Prostate gland (tissue), 2 donors: ENCODE results near the gene ETV6. TPM values are rescaled to one million over a fixed set of nuclear protein-coding genes. Genes with fewer than 3 reads are reported as not detected.
A peak's percentile ranks its signal among the peaks of the same experiment; 100 is the strongest.

Experiments
- DNase-seq: peaks from one replicate; pipeline ENCODE4 v3.0.0-alpha.2; 2019; ENCODE audit warnings: low spot score
- H3K27ac ChIP-seq, 2 donors: fragments of 200-600 bp; sonication (generic); 2 replicates each; pipeline ENCODE4 v1.5.1; 2017 to 2019
- H3K27me3 ChIP-seq: fragments of 200-600 bp; sonication (generic); replicated peaks from 2 replicates; pipeline ENCODE4 v1.5.1; 2019; ENCODE audit not compliant: insufficient read depth
- H3K36me3 ChIP-seq, 2 donors: fragments of 200-600 bp; sonication (generic); 1 replicate in 1 of 2; 2 replicates in 1 of 2; pipeline versions ENCODE4 v1.5.1 to v1.8.1; 2017 to 2019
- H3K4me1 ChIP-seq: fragments of 200-600 bp; sonication (generic); replicated peaks from 2 replicates; pipeline ENCODE4 v1.5.1; 2019
- H3K4me3 ChIP-seq, 2 donors: fragments of 200-600 bp; sonication (generic); 2 replicates each; pipeline ENCODE4 v1.5.1; 2017 to 2019
- H3K9me3 ChIP-seq: fragments of 200-600 bp; sonication (generic); 2 replicates; pipeline ENCODE4 v1.5.1; 2017
- CTCF ChIP-seq, 4 experiments: fragments of 200-600 bp in 2 of 4; fragments of 450-650 bp in 2 of 4; sonication (generic) in 2 of 4; IDR thresholded peaks; 1 replicate in 3 of 4; 2 replicates in 1 of 4; pipeline ENCODE4 v1.5.1; 2016 to 2019; ENCODE audit warnings: antibody characterized with exemption in 4 of 4, mild to moderate bottlenecking in 2 of 4, moderate library complexity in 2 of 4
- POLR2A ChIP-seq: fragments of 450-650 bp; IDR thresholded peaks from one replicate; pipeline ENCODE4 v1.6.1; 2016; ENCODE audit warnings: antibody characterized with exemption, mild to moderate bottlenecking
- POLR2AphosphoS5 ChIP-seq: sonication (generic); formaldehyde crosslinking; IDR thresholded peaks from one replicate; pipeline ENCODE4 v1.6.1; 2017; ENCODE audit warnings: antibody characterized with exemption
- WGBS: methylation state at CpG from one replicate; pipeline ENCODE4 v1.1.5; 2018; 5-methylcytosine and 5-hydroxymethylcytosine counted together
- intact Hi-C: fragments of 100-400 bp; cut with DNase I; formaldehyde crosslinking; loops from one replicate; pipeline ENCODE4 v1.14.2; 2022
- total RNA-seq, 2 donors: library from RNA; depleted of rRNA; stranded (reverse); fragments of >200 nt; gene quantifications; one replicate each; pipeline ENCODE4 v1.1.0, GENCODE V29; 2016

ETV6 gene
- total RNA-seq, 2 donors from 2014 or later = 26.7 to 33.6 TPM

DNA sequence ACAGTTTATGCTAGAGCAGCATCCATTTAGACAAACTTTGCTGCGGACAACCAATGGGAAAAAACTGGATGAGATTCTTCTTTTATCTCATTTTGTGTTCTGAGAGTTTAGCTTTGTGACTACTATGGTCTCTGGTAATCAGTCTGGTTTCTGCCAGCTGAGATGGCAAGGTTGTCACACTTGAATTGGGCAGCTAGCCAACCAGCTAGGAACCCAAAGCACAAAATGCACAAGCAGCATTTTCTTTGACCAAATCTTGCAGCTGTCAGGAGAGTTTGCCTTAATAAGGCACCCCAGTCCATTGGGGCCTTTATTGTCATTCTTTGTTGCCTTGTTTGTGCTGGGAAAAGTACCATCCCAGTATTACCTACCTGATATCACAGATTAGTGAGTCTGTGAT lies 34.0 kb upstream of the ETV6 start:
- TF ChIP-seq POLR2AphosphoS5 (no peak), CTCF (IDR thresholded peaks at IDR 0.05) (no peak), POLR2A (no peak)
- Histone ChIP-seq H3K27me3 (no peaks in the 10 kb centered on the region), H3K27ac (no peak overlapping the region), H3K4me1 (no peaks in the 10 kb centered on the region), H3K4me3 (no peak overlapping the region), H3K36me3 (no peaks in the 10 kb centered on the region), H3K9me3 (no peaks in the 10 kb centered on the region)
- 100% methylated on average over 1 of the region's 1 CpG for WGBS
- DNase-seq = no peak
- intact Hi-C loops = no loop called here

- H3K27ac ChIP-seq = no peak overlapping the region
These were observed 31.4 kb upstream of the ETV6 start for GRCh38 chr12:11618046-11618445.

DNA sequence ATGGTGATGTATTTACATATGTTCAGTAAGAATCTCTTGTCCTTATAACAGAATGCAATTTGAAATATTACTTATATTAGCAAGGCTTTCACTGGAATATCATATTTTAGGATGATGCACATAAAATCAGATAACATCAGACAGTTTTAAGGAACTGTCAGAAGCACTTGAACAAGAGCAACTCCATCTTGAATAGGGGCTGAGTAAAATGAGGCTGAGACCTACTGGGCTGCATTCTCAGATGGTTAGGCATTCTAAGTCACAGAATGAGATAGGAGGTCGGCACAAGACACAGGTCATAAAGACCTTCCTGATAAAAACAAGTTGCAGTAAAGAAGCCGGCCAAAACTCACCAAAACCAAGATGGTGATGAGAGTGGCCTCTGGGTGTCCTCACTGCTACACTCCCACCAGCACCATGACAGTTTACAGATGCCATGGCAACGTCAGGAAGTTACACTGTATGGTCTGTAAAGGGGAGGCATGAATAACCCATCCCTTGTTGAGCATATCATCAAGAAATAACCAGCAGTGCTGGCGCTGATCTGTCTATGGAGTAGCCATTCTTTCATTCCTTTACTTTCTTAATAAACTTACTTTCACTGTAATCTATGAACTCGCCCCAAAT lies 27.6 kb upstream of the ETV6 start:
- intact Hi-C loops = no loop called here

More at GRCh38 chr12:11618046-11618445, 31.4 kb upstream of the ETV6 start:
- no peaks in the 10 kb centered on the region for H3K9me3 ChIP-seq
- no peak overlapping the region for H3K4me3 ChIP-seq
- intact Hi-C loops = no loop called here
- TF ChIP-seq POLR2A (no peak), CTCF (IDR thresholded peaks at IDR 0.05) (no peak), POLR2AphosphoS5 (no peak)
- no peaks in the 10 kb centered on the region for H3K27me3 ChIP-seq
- no peaks in the 10 kb centered on the region for H3K4me1 ChIP-seq
- no peaks in the 10 kb centered on the region for H3K36me3 ChIP-seq
- no peak for DNase-seq

GRCh38 chr12:11622876-11623281 lies 26.6 kb upstream of the ETV6 start:
- 40% methylated on average over 5 of the region's 5 CpGs for WGBS
- no peaks in the 10 kb centered on the region for H3K4me1 ChIP-seq
- peak overlapping the region; percentile 44 to 49 for H3K27ac ChIP-seq
- TF ChIP-seq POLR2A = no peak
- peak in 2 of 4 experiments; percentile 28 to 40 for TF ChIP-seq CTCF (IDR thresholded peaks at IDR 0.05)
- no peaks in the 10 kb centered on the region for H3K27me3 ChIP-seq
- no peak overlapping the region for H3K4me3 ChIP-seq
- no peaks in the 10 kb centered on the region for H3K36me3 ChIP-seq
- intact Hi-C loops = no loop called here
- no peaks in the 10 kb centered on the region for H3K9me3 ChIP-seq
- DNase-seq = no peak

More for the DNA sequence above, 27.6 kb upstream of the ETV6 start:
- no peaks in the 10 kb centered on the region for H3K4me1 ChIP-seq
- H3K27me3 ChIP-seq = no peaks in the 10 kb centered on the region
- DNase-seq = no peak
- 73% methylated on average over 5 of the region's 5 CpGs for WGBS
- H3K4me3 ChIP-seq = no peak overlapping the region
- no peaks in the 10 kb centered on the region for H3K9me3 ChIP-seq
- peak overlapping the region; percentile 44 to 49 for H3K27ac ChIP-seq
- TF ChIP-seq CTCF (IDR thresholded peaks at IDR 0.05) (no peak), POLR2A (no peak), POLR2AphosphoS5 (no peak)
- no peaks in the 10 kb centered on the region for H3K36me3 ChIP-seq

DNA sequence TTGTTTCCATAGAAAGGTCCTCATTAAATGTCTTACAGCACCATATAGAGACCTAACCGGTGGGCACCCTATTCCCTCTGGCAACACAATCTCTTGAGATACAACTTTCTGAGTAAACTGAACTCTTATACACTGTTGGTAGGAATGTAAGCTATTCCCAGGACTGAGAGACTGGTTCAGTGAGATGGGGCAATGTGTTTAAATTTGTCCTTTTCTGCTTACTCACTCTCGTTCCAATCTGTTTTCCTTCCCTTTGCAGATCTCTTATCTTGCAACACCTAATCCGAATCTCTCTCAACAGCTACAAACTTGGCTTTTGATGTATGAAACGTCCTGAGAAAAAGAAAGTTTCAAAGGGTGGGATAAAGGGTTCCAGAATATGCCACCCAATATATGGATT lies 26.1 kb upstream of the ETV6 start:
- Histone ChIP-seq H3K27ac (peak overlapping the region; percentile 44 to 49), H3K4me1 (no peaks in the 10 kb centered on the region), H3K27me3 (no peaks in the 10 kb centered on the region), H3K4me3 (no peak overlapping the region), H3K9me3 (no peaks in the 10 kb centered on the region), H3K36me3 (no peaks in the 10 kb centered on the region)
- TF ChIP-seq POLR2A = no peak
- peak; percentile 77 for TF ChIP-seq POLR2AphosphoS5
- intact Hi-C loops = no loop called here
- peak; percentile 50 for DNase-seq
- WGBS = 18% methylated on average over 4 of the region's 4 CpGs
